ENCODE data around the gene KRT34. TPM values are rescaled to one million over a fixed set of nuclear protein-coding genes. Genes with fewer than 3 reads are reported as not detected.

Gene KRT34
- total RNA-seq, 2 donors from 2014 or later, result not detected

GRCh38 chr17:41417576-41418015, 35.5 kb upstream of the KRT34 start:
- TF ChIP-seq CTCF (IDR thresholded peaks at IDR 0.05), result no peak
- H3K27me3 ChIP-seq (replicated peaks; ENCODE audit: insufficient read depth), result no peaks in the 10 kb centered on the region
- peaks cover 7 to 29% of the 10 kb centered on the region in 2 donors for H3K4me1 ChIP-seq (ENCODE audit: control insufficient read depth in 1 of 2, low read depth in 2 of 2)
- H3K4me3 ChIP-seq, result no peak overlapping the region
- ATAC-seq (ENCODE audit: insufficient number of reproducible peaks, low FRiP score, low read depth) (no peak), DNase-seq (ENCODE audit: low spot score) (no peak)
- H3K36me3 ChIP-seq, result no peaks in the 10 kb centered on the region
- H3K27ac ChIP-seq, result no peak overlapping the region
- H3K9me3 ChIP-seq, result no peaks in the 10 kb centered on the region

DNA sequence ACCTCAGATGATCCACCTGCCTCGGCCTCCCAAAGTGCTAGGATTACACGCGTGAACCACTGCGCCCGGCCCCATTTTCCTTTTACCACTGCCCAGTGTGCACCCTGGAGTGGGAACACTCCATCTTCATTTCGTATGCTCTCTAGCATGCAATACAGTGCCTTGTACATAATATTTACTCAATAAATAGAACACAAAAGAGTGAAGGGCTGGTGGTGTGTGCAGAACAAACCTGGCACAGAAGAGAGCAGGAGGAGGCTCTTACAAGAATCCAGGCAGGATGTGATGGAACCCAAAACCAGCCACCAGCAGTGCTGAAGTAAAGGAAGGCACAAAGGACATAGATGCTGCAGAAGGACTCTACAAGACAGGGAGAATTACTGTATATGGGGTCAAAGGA, 35.0 kb upstream of the KRT34 start:
- Histone ChIP-seq H3K27me3 (replicated peaks; ENCODE audit: insufficient read depth) (no peaks in the 10 kb centered on the region), H3K27ac (no peak overlapping the region), H3K9me3 (no peaks in the 10 kb centered on the region), H3K36me3 (no peaks in the 10 kb centered on the region), H3K4me3 (no peak overlapping the region), H3K4me1 (ENCODE audit: control insufficient read depth in 1 of 2, low read depth in 2 of 2) (peaks cover 7 to 29% of the 10 kb centered on the region in 2 donors)
- DNase-seq (ENCODE audit: low spot score) (no peak), ATAC-seq (ENCODE audit: insufficient number of reproducible peaks, low FRiP score, low read depth) (no peak)
- no peak for TF ChIP-seq CTCF (IDR thresholded peaks at IDR 0.05)

DNA sequence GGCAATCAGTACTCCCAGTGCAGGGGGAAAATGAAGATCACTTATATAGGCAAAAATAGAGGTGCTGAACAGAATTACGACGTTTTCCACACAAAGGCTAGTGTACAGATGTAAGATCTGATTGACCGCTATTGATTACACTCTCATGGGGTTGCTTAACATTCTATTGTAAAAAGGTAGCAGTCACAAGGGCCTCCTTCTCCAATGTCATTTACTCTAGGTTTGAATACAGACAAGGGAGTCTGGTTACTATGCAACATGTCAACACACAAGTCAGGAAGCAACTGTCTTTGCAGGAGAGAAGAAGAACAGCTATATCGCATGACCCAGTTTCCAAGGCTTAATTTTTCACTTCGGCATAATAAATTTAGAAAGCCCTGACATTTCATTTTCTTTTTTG, 34.4 kb upstream of the KRT34 start:
- no peaks in the 10 kb centered on the region for H3K27me3 ChIP-seq (replicated peaks; ENCODE audit: insufficient read depth)
- ATAC-seq (ENCODE audit: insufficient number of reproducible peaks, low FRiP score, low read depth) (no peak), DNase-seq (ENCODE audit: low spot score) (no peak)
- H3K36me3 ChIP-seq, result no peaks in the 10 kb centered on the region
- no peaks in the 10 kb centered on the region for H3K9me3 ChIP-seq
- no peak for TF ChIP-seq CTCF (IDR thresholded peaks at IDR 0.05)
- no peak overlapping the region for H3K27ac ChIP-seq
- H3K4me1 ChIP-seq (ENCODE audit: control insufficient read depth in 1 of 2, low read depth in 2 of 2), result peaks cover 7 to 29% of the 10 kb centered on the region in 2 donors
- H3K4me3 ChIP-seq, result no peak overlapping the region

DNA sequence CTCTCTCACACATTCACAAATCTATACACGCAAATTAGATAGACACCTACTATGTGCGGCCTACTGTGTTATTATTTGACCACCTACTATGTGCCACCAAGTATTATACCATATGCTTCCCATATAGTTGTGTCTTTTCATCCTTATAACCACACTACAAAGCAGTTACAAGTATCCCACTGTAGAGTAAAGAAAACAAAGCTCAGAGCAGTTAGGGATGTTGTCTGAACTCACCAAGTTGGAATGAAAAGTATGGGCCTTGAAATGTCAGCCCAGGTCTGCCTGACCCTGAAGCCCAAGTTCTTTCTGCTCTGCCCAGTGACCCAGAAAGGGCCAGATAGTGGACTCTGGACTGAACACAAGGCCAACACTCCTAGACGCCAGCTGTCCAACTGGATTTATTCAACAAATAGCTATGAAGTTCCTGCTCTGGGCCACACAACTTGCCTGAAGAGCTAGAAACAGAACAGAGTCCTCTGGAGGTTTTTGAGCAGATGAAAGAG, 33.8 kb upstream of the KRT34 start:
- no peak overlapping the region for H3K27ac ChIP-seq
- no peaks in the 10 kb centered on the region for H3K27me3 ChIP-seq (replicated peaks; ENCODE audit: insufficient read depth)
- no peaks in the 10 kb centered on the region for H3K9me3 ChIP-seq
- no peak overlapping the region for H3K4me3 ChIP-seq
- ATAC-seq (ENCODE audit: insufficient number of reproducible peaks, low FRiP score, low read depth) (peak; percentile 52), DNase-seq (ENCODE audit: low spot score) (no peak)
- TF ChIP-seq CTCF (IDR thresholded peaks at IDR 0.05), result no peak
- H3K4me1 ChIP-seq (ENCODE audit: control insufficient read depth in 1 of 2, low read depth in 2 of 2), result peaks cover 7 to 29% of the 10 kb centered on the region in 2 donors
- H3K36me3 ChIP-seq, result no peaks in the 10 kb centered on the region

DNA sequence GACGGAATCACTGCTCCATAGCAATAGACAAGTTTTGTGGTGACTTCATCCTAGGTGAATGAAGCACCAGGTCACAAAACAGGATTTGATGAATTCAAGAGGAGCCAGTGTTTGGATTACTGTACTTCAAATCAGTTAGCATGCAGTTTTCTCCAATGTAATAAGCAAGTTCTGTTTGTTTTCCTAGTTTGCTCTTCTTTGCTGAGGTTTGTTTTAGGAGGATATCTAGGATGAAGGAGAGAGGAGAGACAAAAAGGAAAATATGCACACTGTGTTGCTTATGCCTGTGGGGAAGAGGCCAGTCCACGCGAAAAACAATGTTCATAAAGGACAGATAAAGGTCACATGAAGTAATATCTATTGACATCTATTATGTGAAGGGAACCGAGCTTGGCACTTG, 33.3 kb upstream of the KRT34 start:
- Histone ChIP-seq H3K36me3 (no peaks in the 10 kb centered on the region), H3K4me3 (no peak overlapping the region), H3K27ac (no peak overlapping the region), H3K27me3 (replicated peaks; ENCODE audit: insufficient read depth) (no peaks in the 10 kb centered on the region), H3K9me3 (no peaks in the 10 kb centered on the region), H3K4me1 (ENCODE audit: control insufficient read depth in 1 of 2, low read depth in 2 of 2) (peaks cover 7 to 29% of the 10 kb centered on the region in 2 donors)
- no peak for TF ChIP-seq CTCF (IDR thresholded peaks at IDR 0.05)
- DNase-seq (ENCODE audit: low spot score) (no peak), ATAC-seq (ENCODE audit: insufficient number of reproducible peaks, low FRiP score, low read depth) (no peak)
